ENCODE results near the gene TNFSF13.
"Not testable (repeated sequence)": the region's sequence is repeated elsewhere in the genome, so short reads cannot be mapped to it uniquely, and the experiment has no call there.

Gene TNFSF13

DNA sequence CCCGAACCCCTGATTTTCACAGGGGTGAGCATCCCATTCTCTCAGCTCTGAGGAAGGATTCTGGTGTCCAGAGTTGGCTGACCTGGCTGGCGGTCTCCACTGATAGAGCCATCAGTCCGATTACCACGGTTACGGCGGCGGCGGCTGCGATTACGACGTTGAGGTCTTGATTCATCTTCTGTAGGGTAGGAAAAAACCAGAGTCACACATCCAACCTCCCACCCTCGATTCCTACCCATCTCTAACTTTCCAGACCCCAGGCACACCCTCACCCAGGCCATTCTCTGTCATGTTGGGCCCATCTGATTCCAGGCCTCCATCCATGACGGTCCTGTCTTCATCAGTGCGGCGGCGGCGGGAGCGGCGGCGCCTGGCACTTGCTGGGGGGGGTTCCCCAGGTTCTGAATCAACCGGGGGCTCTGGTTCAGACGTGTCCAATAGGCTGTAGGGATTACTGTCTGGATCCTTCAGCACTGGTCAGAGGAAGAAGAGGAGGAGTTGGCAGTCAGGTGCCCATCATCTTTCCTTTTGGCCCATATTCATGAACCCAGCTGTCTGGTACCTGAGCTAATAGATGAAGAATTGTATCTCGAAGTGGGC is 34.0 kb downstream of the TNFSF13 start:
- DNase-seq, result no peak

DNA sequence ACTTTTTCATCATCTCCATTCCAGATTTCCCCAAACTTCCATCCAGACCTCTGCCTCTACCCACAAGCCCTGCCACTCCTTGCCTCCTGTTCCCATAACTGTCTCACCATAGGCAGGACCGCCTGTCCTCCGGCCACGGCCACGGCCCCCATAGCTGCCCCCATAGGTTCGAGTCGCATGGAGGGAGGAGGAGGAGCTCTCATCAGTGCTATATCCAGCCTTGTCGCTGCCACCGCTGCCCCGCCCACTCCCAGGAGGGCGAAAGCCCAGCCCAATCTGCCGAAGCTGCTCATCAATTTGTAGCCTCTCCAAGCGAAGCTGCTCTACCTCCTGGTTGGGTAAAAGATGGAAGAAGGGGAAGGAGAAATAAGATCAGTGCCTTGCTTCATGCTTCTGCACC is 34.7 kb downstream of the TNFSF13 start:
- DNase-seq, result no peak

DNA sequence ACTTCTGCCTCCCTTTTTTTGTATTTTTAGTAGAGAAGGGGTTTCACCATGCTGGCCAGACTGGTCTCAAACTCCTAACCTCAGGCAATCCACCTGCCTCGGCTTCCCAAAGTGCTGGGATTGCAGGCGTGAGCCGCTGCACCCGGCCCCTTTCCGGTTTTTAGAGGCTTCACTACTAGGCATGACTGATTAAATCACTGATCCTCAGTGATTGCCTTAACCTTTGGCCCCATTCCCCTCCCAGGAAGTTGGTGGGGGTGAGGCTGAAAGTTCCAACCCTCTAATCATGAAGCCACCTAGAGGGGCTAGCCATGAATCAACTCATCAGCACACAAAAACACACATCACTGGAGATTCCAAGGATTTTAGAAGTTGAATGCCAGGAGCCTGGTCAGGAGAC is 39.0 kb downstream of the TNFSF13 start:
- DNase-seq, result not testable (repeated sequence)

DNA sequence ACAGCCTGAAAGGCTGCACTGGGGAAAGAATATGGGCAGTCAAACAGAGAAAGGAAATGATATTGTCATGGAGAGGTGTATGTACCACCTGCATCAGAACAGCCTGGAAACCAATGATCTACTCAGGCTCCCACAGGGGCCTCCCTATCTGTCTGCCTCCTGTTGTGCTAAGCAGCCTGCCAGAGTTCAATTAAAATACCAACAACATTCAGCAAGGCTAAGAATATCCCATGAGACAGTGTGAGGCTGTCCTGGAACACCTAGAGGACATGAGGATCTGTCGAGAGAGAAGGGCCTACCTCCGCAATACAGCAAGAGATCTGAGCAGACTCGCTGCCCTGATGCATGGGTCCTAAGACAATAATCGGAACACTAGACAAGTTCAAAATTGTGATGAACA is 47.7 kb downstream of the TNFSF13 start:
- DNase-seq, result no peak

DNA sequence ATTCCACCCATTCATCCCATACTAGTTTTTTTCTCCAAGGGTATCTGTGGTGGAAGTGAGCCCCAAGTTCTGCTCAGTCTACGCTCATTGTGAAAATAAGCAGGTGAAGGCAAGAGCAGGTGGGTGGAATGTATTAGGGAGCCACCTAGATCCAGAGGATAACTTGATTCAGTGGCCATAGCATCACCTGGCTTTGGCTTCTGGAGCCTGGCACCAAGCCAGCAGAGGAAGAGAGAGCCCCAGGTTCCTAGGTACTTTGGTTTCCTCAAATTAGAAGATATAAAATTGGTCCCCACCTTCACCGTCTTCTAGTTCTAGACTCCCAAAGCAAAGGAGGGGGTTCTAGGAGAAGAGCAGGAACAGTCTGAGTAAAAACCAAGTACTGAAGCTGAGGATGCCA is 52.1 kb downstream of the TNFSF13 start:
- no peak for DNase-seq

Measured in hippocampal formation (tissue), 2 donors.